ENCODE measurements around the gene CARD9. TPM values are rescaled to one million over a fixed set of nuclear protein-coding genes. Genes with fewer than 3 reads are reported as not detected.

CARD9 gene
- total and polyA plus RNA-seq, 2 donors (not counting 1 experiment from before 2014, with no cell fraction given) = 0.69 to 3.3 TPM

DNA sequence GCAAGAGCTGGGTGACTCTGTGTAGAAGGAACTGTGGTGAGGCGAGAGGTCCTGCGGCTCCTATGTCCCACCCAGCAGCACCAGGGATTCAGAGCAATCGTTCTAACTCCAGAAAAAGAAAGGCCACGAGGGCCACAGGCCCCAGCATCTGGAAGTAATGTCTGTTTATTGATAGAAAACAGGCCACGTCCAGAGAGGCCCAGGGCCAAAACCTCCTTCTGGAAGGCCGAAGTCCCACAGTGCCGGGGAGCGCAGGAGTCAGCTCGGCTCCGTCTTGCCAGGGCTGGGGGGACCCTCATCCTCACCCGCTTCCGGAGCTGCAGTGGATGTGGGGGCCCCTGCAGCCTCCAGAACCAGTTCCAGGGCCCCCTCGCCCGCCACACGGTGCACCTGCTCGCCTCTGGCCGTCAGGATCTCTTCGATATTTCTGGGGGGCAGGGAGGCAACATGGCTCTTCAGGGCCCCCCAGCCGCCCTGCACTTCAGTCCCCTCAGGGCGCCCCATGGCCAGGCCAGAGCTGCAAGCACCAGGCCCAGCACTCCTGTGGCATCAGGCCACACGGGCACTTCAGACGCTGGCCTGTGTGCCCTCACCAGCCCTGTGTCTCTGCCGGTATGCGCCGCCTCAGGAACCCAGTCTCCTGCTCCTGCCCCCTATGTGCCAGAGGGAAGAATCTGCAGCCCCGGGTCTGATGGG lies 11.6 kb downstream of the CARD9 start:
- H3K27ac ChIP-seq (ENCODE audit: insufficient read depth, low read length) = peak overlapping the region; percentile 80
- H3K4me1 ChIP-seq (ENCODE audit: control insufficient read depth, extremely low read depth, insufficient read depth, low read length) = peaks cover 21% of the 10 kb centered on the region

GRCh38 chr9:136361047-136361753 lies 12.3 kb downstream of the CARD9 start:
- TF ChIP-seq EZH2 (IDR thresholded peaks at IDR 0.05; ENCODE audit: low read length, missing control alignments) = no peak
- TF ChIP-seq CTCF (conservative IDR thresholded peaks at IDR 0.05 in 1 of 2, IDR thresholded peaks at IDR 0.05 in 1 of 2; ENCODE audit: low read depth in 1 of 2, low read length in 2 of 2) = no peak
- Histone ChIP-seq H3K4me1 (ENCODE audit: control insufficient read depth, extremely low read depth, insufficient read depth, low read length) (peaks cover 21% of the 10 kb centered on the region), H3K4me2 (ENCODE audit: extremely low read depth, insufficient read depth, low read length) (peak overlapping the region; percentile 42), H3K9ac (ENCODE audit: insufficient read depth, low read length) (peak overlapping the region; percentile 55), H3K27me3 (ENCODE audit: control insufficient read depth, insufficient read depth, low read length) (no peaks in the 10 kb centered on the region), H3K79me2 (ENCODE audit: control insufficient read depth, insufficient read depth, low read length) (no peaks in the 10 kb centered on the region), H3K9me3 (ENCODE audit: control insufficient read depth, insufficient read depth, low read depth, low read length) (no peaks in the 10 kb centered on the region), H4K20me1 (ENCODE audit: control insufficient read depth, extremely low read depth, insufficient read depth, low read length) (no peaks in the 10 kb centered on the region), H3K4me3 (replicated peaks in 1 of 4; ENCODE audit: control extremely low read depth in 1 of 4, insufficient read depth in 1 of 4, low read depth in 3 of 4, low read length in 4 of 4) (peak overlapping the region in 1 of 4 experiments; percentile 14), H3K36me3 (ENCODE audit: control insufficient read depth, insufficient read depth, low read length) (peaks cover 23% of the 10 kb centered on the region), H3K27ac (ENCODE audit: insufficient read depth, low read length) (peak overlapping the region; percentile 80), H2AFZ (ENCODE audit: low read length) (no peak overlapping the region)
- peak; percentile 35 to 62 for DNase-seq (ENCODE audit: low read depth in 2 of 2)

More for the DNA sequence above, 11.6 kb downstream of the CARD9 start:
- TF ChIP-seq CTCF (conservative IDR thresholded peaks at IDR 0.05 in 1 of 2, IDR thresholded peaks at IDR 0.05 in 1 of 2; ENCODE audit: low read depth in 1 of 2, low read length in 2 of 2) = peak in 1 of 2 donors; percentile 1
- TF ChIP-seq EZH2 (IDR thresholded peaks at IDR 0.05; ENCODE audit: low read length, missing control alignments) = no peak
- DNase-seq (ENCODE audit: low read depth in 2 of 2) = no peak
- H4K20me1 ChIP-seq (ENCODE audit: control insufficient read depth, extremely low read depth, insufficient read depth, low read length) = no peaks in the 10 kb centered on the region
- H3K4me3 ChIP-seq (replicated peaks in 1 of 4; ENCODE audit: control extremely low read depth in 1 of 4, insufficient read depth in 1 of 4, low read depth in 3 of 4, low read length in 4 of 4) = peak overlapping the region in 1 of 4 experiments; percentile 14
- H3K9ac ChIP-seq (ENCODE audit: insufficient read depth, low read length) = peak overlapping the region; percentile 55
- H2AFZ ChIP-seq (ENCODE audit: low read length) = no peak overlapping the region
- H3K27me3 ChIP-seq (ENCODE audit: control insufficient read depth, insufficient read depth, low read length) = no peaks in the 10 kb centered on the region
- H3K79me2 ChIP-seq (ENCODE audit: control insufficient read depth, insufficient read depth, low read length) = no peaks in the 10 kb centered on the region
- no peaks in the 10 kb centered on the region for H3K9me3 ChIP-seq (ENCODE audit: control insufficient read depth, insufficient read depth, low read depth, low read length)
- peaks cover 16% of the 10 kb centered on the region for H3K36me3 ChIP-seq (ENCODE audit: control insufficient read depth, insufficient read depth, low read length)
- H3K4me2 ChIP-seq (ENCODE audit: extremely low read depth, insufficient read depth, low read length) = peak overlapping the region; percentile 33

Measured in fibroblast of lung (primary cell).